ENCODE results near the gene RACK1.
A peak's percentile ranks its signal among the peaks of the same experiment; 100 is the strongest.

The RACK1 gene

DNA sequence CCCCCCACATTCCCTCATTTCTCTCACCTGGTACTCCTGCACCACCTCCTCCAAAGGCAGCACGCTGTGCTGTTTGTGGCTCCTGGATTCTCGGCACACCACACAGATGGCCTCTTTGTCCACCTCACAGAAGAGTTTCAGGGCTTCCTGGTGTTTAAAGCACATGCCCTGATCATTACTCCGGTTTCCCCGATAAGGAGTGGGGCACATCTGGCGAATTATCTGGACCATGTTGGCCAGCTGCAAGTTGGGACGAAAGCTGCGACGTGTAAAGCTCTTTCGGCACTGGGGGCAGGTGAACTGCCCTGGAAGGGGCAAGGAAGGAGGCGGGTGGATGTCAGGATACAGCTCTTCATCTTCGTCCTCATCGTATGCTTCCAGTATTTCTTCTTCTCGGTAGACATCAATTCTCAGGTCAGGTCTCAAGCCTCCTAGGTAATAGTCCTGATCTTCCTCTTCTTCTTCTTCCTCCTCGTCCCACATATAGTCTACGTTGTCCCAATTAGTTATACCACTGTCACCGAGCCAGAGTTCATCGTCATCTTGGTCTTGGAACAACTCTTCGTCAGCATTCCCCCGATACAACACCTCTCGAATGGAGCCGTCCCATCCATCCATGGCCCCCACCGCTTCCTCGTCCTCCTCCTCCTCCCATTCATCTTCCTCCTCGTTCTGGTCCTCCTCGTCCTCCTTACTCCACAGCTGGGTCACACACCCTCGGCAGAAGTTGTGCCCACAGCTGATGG, 16.4 kb upstream of the RACK1 start:
- DNase-seq (ENCODE audit: low spot score), result no peak

- DNase-seq (ENCODE audit: low spot score), result no peak
Observed at GRCh38 chr5:181259283-181259682, 15.6 kb upstream of the RACK1 start.

DNA sequence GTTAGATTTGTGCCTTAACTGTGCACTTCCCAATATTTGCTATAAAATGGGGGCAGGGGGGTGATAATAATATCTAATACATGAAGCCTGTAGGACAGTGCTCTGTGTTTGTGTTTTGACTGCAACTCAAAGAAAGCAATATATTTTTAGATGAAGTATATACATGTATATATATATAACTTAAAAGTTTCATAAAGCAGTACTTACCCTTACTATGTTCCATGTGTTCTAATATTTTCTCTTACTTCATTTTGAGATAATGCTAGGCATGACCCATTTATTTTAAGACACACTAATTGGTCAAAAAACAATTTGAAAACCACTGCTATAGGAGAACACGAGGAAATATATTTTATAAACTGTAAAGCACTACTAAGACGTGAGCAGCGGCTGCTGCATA, 14.9 kb upstream of the RACK1 start:
- no peak for DNase-seq (ENCODE audit: low spot score)

GRCh38 chr5:181255836-181256578, 12.3 kb upstream of the RACK1 start:
- DNase-seq (ENCODE audit: low spot score), result no peak

DNA sequence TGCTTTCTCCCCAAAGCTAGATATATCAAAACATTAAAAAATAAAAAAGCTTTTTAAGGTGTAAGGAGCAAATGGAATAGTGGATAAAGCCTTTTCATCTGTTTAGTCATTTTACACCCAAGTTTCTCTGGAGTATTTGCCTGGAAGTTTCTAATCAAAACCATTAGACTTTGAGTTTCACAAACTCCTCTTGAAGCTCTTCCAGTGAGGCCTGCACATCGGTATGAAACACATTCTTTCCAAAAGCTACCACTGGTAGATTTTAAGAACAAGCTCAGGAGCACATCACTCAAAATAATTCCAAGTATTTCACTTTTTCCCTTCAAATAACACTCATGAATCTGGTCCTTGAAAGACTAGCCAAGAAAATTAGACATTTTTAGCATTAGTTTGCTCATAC, 11.6 kb upstream of the RACK1 start:
- DNase-seq (ENCODE audit: low spot score), result no peak

GRCh38 chr5:181248277-181248676, 4.6 kb upstream of the RACK1 start:
- no peak for DNase-seq (ENCODE audit: low spot score)

- DNase-seq (ENCODE audit: low spot score), result peak; percentile 90
Observed at GRCh38 chr5:181246276-181247049, 2.8 kb upstream of the RACK1 start.

DNA sequence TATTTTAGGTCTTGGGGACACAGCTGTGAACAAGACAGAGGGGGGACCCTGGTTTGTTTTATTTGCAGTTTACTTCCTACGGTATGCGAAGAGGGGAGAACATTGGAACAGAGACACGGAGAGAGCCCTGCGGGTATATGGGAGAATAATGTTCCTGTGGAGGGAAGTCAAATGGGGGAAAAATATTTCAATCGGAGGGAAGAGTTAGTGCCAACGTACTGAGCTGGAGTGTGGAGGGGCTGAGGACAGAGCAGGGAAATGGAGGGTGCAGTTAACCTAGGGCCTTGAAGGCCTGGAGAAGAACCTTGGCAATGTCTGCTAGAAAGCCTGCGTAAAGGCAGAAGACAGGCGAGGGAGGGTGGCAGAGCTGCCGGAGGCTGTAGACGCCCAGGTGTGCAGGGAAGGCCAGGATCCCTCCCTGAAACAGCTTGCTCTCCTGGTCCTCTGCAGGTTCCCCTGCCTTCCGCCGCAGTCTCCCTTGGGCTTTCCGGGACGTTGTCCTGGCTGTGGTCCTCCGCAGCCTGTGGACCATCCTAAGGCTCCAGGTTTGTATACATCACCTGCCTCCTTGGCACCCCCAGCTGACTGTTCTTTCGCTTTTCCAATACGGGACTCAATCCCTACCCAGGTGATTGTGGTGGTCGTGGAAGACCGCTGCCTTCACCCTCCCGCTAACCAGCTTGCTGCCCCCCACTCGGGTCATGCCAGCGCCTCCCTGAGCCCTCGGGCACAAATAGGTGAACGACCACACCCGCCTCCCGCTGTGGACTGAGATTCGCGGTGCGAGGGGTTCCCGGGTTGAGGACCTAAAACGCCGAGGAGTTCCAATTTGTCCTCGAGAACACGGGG, 1.9 kb upstream of the RACK1 start:
- DNase-seq (ENCODE audit: low spot score), result peak; percentile 18

- DNase-seq (ENCODE audit: low spot score), result peak; percentile 20
Observed at GRCh38 chr5:181243018-181243563, 615 bp downstream of the RACK1 start.

GRCh38 chr5:181242031-181242451, 1.7 kb downstream of the RACK1 start:
- peak; percentile 16 for DNase-seq (ENCODE audit: low spot score)

- DNase-seq (ENCODE audit: low spot score), result peak; percentile 87
Observed at GRCh38 chr5:181241393-181241975, 2.2 kb downstream of the RACK1 start.

DNA sequence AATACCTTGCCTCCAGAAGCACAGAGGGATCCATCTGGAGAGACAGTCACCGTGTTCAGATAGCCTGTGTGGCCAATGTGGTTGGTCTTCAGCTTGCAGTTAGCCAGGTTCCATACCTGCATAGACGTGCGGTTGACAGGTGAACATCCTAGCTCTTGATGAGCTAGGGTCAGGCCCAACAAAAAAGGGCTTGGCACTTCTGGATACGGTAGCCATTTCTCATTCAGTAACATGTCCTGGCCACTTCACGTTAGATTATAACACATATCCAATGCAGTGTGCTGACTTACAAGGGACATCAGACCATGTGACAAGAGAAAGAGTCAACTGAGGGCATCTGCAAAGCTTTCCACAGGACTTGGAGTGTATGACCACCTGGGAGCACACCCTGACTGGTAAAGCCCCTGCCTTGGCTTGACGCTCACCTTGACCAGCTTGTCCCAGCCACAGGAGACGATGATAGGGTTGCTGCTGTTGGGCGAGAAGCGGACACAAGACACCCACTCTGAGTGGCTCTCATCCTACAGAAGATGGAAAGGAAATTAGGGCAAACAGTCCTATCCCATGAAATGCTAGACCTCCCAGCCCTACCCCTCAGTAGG, 4.5 kb downstream of the RACK1 start:
- no peak for DNase-seq (ENCODE audit: low spot score)

DNA sequence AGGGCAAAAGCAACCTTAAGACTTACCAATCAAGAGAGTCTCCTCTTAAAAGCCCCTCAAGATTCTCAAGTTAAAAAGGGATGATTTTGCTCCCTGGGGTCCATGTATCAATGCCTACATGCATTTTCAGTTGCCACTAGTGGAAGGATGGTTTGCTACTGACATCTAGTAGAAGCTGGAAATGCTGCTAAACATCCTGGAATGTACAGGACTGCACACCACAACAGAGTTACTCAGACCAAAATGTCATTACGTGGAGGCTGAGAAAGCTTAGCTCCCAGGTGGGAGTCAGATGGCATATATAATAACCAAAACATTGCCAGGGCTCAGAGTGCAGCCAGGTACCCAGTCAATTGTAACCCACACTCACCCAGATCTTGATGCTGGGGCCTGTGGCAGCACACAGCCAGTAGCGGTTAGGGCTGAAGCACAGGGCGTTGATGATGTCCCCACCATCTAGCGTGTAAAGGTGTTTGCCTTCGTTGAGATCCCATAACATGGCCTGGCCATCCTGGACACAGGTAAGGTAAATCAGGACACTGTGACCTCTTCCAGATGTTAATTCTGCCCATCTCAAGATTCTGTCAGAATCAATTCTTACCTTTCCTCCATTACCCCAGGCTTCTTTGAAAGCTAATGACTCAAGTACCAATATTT, 5.8 kb downstream of the RACK1 start:
- no peak for DNase-seq (ENCODE audit: low spot score)

DNA sequence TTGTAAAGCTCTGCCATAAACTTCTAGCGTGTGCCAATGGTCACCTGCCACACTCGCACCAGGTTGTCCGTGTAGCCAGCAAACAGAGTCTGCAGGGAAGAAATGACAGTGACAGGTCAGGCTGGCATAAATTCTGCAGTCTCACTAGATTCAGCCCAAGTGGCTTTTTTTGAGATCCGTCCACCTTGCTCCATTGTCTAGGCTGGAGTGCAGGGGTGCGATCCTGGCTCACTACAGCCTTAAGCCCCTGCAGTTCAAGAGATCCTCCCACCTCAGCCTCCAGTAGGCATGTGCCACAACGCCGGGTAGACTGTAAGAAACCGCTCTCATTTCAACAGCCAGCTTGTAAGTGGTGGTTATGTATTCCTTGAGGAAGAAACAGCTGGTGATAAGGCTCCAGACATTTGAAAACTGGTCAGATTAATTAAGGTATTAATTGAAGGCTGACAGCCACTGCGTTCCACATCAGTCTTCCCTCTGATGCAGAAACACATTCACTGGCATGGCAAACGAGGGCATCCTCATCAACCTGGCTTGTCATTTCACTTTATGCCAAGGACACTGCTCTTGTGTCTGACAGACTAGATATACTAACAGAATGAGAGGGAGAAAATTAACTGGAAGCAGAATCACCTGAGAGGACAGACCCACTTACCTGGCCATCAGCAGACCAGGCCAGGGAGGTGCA, 6.6 kb downstream of the RACK1 start:
- DNase-seq (ENCODE audit: low spot score), result no peak

DNA sequence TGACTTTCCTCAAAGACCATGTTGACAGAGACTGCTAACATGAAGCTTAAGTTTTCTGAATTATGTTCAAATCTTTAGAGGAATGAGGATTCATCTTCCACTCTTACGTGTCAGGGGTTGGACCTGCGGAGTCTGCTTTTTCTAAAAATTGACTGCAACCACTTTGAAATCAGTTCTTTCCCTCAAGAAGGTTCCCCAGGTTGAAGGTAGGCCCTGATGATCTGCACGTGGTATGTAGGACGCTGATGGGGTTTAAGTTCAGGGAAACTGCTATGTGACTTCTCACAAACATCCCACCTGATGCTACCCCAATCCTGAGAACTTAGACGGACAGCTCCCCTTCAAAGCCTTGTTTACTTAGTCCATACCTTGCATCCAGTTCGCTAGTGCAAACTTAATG, 7.2 kb downstream of the RACK1 start:
- no peak for DNase-seq (ENCODE audit: low spot score)

DNA sequence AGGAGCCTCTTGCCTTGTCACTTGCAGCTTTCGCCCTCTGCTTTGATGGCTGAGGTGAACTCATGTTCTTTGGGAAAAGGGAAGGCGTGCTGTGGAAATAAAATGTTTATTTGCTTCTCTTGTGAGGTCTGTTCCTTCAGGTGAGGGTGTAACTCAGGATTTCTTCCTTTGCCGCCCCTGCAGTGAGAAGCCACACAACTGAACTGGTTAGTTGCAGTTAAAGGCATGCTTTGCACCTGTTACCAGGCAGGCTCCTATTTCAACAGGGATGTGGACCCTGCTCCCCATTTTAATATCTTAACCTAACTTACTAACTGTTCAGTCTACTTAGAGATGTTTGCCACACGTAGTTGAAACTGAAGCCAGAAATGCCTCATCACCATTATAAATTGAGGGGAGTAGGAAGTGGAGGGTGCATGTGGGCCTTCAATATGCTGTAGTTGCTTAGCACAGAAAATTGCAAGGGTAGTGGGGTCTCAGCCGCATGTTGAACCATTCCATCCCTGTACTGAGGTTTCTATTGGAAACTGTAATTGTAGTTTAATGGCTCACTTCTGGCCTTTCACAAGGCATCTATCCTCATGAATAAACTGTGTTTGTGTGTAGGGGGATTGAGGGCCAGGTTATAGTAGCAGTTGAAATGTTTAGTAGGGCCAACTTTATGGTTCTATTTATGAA, 7.9 kb downstream of the RACK1 start:
- DNase-seq (ENCODE audit: low spot score), result no peak

GRCh38 chr5:181235323-181235688, 8.4 kb downstream of the RACK1 start:
- no peak for DNase-seq (ENCODE audit: low spot score)

DNA sequence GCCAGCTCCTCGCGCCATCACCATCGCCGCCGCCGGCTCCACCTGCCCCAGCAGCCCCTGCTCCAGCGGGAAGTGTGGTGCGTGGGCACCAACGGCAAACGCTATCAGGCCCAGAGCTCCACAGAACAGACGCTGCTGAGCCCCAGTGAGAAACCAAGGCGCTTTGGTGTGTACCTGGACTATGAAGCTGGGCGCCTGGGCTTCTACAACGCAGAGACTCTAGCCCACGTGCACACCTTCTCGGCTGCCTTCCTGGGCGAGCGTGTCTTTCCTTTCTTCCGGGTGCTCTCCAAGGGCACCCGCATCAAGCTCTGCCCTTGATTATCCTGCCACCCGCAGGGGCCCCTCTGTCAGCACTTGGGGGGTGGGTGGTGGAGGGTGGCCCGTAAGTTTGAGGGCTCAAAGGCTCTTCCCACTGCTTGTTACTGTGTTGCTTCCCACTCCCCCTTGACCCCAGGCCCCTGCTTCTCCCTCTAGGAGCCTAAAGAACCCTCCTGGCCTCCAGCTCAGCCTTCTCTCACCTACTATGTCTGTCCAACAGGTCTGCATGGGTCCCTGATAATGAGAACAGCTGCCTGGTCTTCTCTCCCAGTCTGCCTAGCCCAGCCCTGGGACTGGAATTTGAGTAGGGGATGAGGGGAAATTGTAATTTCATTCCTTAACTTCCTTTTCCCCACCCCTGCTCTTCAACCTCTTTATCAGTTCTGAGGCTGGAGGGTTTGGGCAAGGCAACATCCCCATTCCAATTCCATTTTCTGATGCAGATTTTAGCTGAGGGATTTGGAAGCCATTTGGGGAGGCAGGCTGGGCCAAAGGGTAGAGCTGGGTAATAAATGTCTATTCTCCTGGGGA, 9.0 kb downstream of the RACK1 start:
- DNase-seq (ENCODE audit: low spot score), result no peak

Measured in kidney tubule cell (primary cell).